Measurements from ENCODE around the gene SLC9A3. TPM values are rescaled to one million over a fixed set of nuclear protein-coding genes. Genes with fewer than 3 reads are reported as not detected.

The SLC9A3 gene
- total RNA-seq, 1 donor from 2014 or later = 6.4 TPM

DNA sequence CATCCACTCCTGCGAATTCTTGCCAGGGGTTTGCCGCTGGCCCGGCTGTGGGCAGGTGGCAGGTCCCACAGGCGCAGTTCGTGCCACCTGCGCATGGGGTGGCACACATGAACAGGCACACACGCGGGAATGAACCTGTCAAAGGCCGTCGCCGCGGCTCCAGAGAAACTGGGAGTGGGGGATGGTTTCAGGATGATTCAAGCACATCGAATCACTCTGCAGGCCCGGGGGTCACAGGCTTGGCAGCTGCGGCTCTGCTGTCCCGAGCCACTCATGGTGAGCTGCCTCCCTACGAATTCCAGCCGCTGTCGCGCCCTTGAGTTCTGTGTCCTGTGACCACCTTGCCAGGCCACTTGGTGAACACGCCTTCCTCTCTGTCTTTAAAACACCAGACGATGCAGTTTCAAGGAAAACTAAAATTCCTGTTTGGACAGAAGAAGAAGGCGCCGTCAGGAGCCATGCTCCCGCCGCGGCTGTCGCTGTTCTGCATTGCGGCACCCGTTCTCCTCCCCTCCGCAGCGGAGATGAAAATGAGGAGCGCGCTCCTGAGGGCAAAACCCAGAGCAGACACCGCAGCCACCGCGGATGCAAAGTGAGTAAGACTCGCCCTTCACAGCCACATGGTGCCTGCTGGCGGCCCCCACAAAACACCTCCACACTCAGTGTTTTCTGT lies 96.7 kb downstream of the SLC9A3 start:
- peak; percentile 60 for DNase-seq (ENCODE audit: extremely low spot score, unreplicated experiment)
- peaks cover 6% of the 10 kb centered on the region for H3K9me3 Mint-ChIP-seq
- H3K4me3 Mint-ChIP-seq = no peak overlapping the region
- no peak overlapping the region for H3K27ac Mint-ChIP-seq
- no peaks in the 10 kb centered on the region for H3K27me3 Mint-ChIP-seq
- peaks cover 4% of the 10 kb centered on the region for H3K36me3 Mint-ChIP-seq
- no peak for TF ChIP-seq CTCF (conservative IDR thresholded peaks at IDR 0.05)
- H3K4me1 Mint-ChIP-seq (ENCODE audit: unreplicated experiment) = peaks cover 26% of the 10 kb centered on the region

- Mint-ChIP-seq H3K27me3 (no peaks in the 10 kb centered on the region), H3K27ac (no peak overlapping the region), H3K9me3 (peaks cover 6% of the 10 kb centered on the region), H3K4me3 (no peak overlapping the region), H3K36me3 (peaks cover 4% of the 10 kb centered on the region), H3K4me1 (ENCODE audit: unreplicated experiment) (peaks cover 17% of the 10 kb centered on the region)
- DNase-seq (ENCODE audit: extremely low spot score, unreplicated experiment) = no peak
- no peak for TF ChIP-seq CTCF (conservative IDR thresholded peaks at IDR 0.05)
Measured at GRCh38 chr5:426392-426976, 97.8 kb downstream of the SLC9A3 start.

- peaks cover 4% of the 10 kb centered on the region for H3K36me3 Mint-ChIP-seq
- no peak overlapping the region for H3K27ac Mint-ChIP-seq
Measured at GRCh38 chr5:425714-426113, 98.5 kb downstream of the SLC9A3 start.

DNA sequence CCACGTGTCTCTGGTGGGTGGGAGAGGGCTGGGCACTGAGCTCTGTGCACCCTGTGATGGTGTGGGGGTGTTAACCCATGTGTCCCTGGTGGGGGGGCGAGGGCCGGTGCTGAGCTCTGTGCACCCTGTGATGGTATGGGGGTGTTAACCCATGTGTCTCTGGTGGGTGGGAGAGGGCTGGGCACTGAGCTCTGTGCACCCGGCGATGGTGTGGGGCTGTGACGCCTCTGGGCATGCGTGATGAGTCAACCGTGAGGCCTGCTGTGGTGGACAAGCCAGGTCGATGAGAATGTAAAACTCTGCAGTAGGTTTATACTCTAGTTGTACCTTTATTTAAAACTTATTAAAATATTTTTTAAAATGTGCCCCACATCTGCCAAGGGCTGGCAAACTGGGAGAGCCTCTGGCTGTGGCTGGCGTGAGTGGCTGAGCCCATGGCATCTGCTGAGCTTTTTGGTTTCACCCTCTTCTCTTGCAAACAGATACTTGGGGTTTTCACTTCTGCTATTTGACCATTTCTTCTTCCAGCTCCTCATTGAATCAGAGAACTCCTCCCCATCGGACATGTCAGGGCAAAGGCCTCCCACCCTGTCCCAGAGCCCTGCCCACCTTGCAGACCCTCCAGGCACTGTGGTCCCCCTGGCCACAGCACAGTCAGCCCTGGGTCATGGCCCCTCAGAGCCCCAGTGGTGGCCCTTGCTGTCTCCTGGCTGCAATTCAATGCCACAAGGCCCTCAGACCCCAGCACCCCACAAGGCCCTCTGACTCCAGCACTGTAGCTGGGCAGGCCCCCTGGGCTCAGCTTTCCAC lies 99.7 kb downstream of the SLC9A3 start:
- Mint-ChIP-seq H3K9me3 (peaks cover 6% of the 10 kb centered on the region), H3K27ac (no peak overlapping the region), H3K27me3 (no peaks in the 10 kb centered on the region), H3K4me3 (no peak overlapping the region), H3K4me1 (ENCODE audit: unreplicated experiment) (peaks cover 13% of the 10 kb centered on the region), H3K36me3 (no peaks in the 10 kb centered on the region)
- TF ChIP-seq CTCF (conservative IDR thresholded peaks at IDR 0.05) = no peak
- DNase-seq (ENCODE audit: extremely low spot score, unreplicated experiment) = no peak

More at GRCh38 chr5:425714-426113, 98.5 kb downstream of the SLC9A3 start:
- H3K4me1 Mint-ChIP-seq (ENCODE audit: unreplicated experiment) = peaks cover 17% of the 10 kb centered on the region
- peaks cover 6% of the 10 kb centered on the region for H3K9me3 Mint-ChIP-seq
- no peaks in the 10 kb centered on the region for H3K27me3 Mint-ChIP-seq
- DNase-seq (ENCODE audit: extremely low spot score, unreplicated experiment) = no peak
- no peak for TF ChIP-seq CTCF (conservative IDR thresholded peaks at IDR 0.05)
- H3K4me3 Mint-ChIP-seq = no peak overlapping the region

DNA sequence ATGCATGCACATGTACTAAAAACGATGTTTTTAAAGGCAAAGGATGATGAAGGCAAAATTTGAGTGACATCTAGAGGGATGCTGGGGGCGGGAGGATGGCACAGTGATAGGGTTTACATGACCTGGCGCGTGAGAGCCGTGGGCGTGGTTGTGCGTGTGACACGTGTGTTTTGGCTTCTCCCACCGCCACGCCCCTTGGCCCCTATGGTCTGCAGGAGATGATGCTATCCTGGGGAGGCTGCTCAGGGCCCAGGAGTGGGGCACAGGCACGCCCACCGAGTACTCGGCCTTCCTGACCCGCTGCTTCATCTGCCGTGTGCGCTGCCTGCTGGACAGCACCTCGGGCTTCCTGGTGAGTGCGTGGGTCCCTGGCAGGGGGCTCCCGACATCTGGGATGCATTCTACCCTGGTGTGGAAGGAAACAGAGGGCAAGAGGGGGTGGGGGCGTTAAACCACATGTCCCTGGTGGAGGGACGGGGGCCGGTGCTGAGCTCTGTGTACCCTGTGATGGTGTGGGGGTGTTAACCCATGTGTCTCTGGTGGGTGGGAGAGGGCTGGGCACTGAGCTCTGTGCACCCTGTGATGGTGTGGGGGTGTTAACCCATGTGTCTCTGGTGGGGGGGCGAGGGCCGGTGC lies 100.5 kb downstream of the SLC9A3 start:
- Mint-ChIP-seq H3K9me3 (peaks cover 6% of the 10 kb centered on the region), H3K27ac (no peak overlapping the region), H3K4me1 (ENCODE audit: unreplicated experiment) (peaks cover 9% of the 10 kb centered on the region), H3K36me3 (no peaks in the 10 kb centered on the region), H3K27me3 (no peaks in the 10 kb centered on the region), H3K4me3 (no peak overlapping the region)
- TF ChIP-seq CTCF (conservative IDR thresholded peaks at IDR 0.05) = no peak
- DNase-seq (ENCODE audit: extremely low spot score, unreplicated experiment) = no peak

All from type B pancreatic cell (in vitro differentiated cells).